DOHH2 (cell line): ENCODE data around the gene RBPJ.

Experiments used
- H3F3A ChIP-seq: fragments of 200-600 bp; sonication (generic), shearing (Covaris generic); 2 replicates; pipeline ENCODE4 v1.6.0; 2016; ENCODE audit warnings: antibody characterized with exemption, mild to moderate bottlenecking; ENCODE audit not compliant: control insufficient read depth, insufficient read depth
- H3K27ac ChIP-seq: fragments of 200-600 bp; sonication (generic); 2 replicates; pipeline ENCODE4 v1.5.1; 2014; ENCODE audit warnings: low read depth, mild to moderate bottlenecking, low read length, moderate library complexity
- H3K27me3 ChIP-seq: fragments of 200-600 bp; sonication (generic); 2 replicates; pipeline ENCODE4 v1.6.1; 2014; ENCODE audit warnings: mild to moderate bottlenecking, low read length, mixed read lengths; ENCODE audit not compliant: control insufficient read depth
- H3K36me3 ChIP-seq: fragments of 200-600 bp; sonication (generic); 2 replicates; pipeline ENCODE4 v1.6.1; 2014; ENCODE audit warnings: mild to moderate bottlenecking, low read length, moderate library complexity, mixed read lengths; ENCODE audit not compliant: control insufficient read depth
- H3K4me1 ChIP-seq: fragments of 200-600 bp; sonication (generic); 2 replicates; pipeline ENCODE4 v1.6.1; 2014; ENCODE audit warnings: mild to moderate bottlenecking, low read length, mixed read lengths; ENCODE audit not compliant: control insufficient read depth
- H3K4me2 ChIP-seq: fragments of 200-600 bp; sonication (generic); 2 replicates; pipeline ENCODE4 v1.6.0; 2014; ENCODE audit warnings: mild to moderate bottlenecking, low read length, moderate library complexity
- H3K4me3 ChIP-seq: fragments of 200-600 bp; sonication (generic); 2 replicates; pipeline ENCODE4 v1.5.1; 2014; ENCODE audit warnings: mild to moderate bottlenecking, low read length, mixed read lengths
- H3K79me2 ChIP-seq: fragments of 200-600 bp; sonication (generic); 2 replicates; pipeline ENCODE4 v1.6.1; 2014; ENCODE audit warnings: mild to moderate bottlenecking, low read length, mixed read lengths; ENCODE audit not compliant: control insufficient read depth
- H3K9me2 ChIP-seq: fragments of 200-600 bp; sonication (generic); replicated peaks from 2 replicates; pipeline ENCODE4 v1.6.1; 2014; ENCODE audit warnings: mild to moderate bottlenecking, low read length, mixed read lengths; ENCODE audit not compliant: control insufficient read depth
- H3K9me3 ChIP-seq: fragments of 200-600 bp; sonication (generic); 2 replicates; pipeline ENCODE4 v1.6.1; 2014; ENCODE audit warnings: antibody characterized with exemption, low read length, mixed read lengths; ENCODE audit not compliant: control insufficient read depth, insufficient read depth
- H4K20me1 ChIP-seq: fragments of 200-600 bp; sonication (generic); 2 replicates; pipeline ENCODE4 v1.6.0; 2014; ENCODE audit warnings: low read depth, mild to moderate bottlenecking, antibody characterized with exemption, low read length, moderate library complexity; ENCODE audit not compliant: control insufficient read depth, insufficient read depth
- EZH2phosphoT487 ChIP-seq: fragments of 200-600 bp; sonication (generic); IDR thresholded peaks from 2 replicates; pipeline ENCODE4 v1.6.1; 2017; ENCODE audit warnings: borderline replicate concordance, mild to moderate bottlenecking, antibody characterized with exemption, low read length, moderate library complexity, mixed read lengths
- TF ChIP-seq, protein P1 (sequence below): fragments of 200-600 bp; sonication (generic); IDR thresholded peaks from one replicate; pipeline ENCODE4 v1.5.1; 2014; ENCODE audit warnings: antibody characterized with exemption, mild to moderate bottlenecking, low read depth, low read length; ENCODE audit not compliant: poor library complexity, severe bottlenecking

Gene RBPJ

DNA sequence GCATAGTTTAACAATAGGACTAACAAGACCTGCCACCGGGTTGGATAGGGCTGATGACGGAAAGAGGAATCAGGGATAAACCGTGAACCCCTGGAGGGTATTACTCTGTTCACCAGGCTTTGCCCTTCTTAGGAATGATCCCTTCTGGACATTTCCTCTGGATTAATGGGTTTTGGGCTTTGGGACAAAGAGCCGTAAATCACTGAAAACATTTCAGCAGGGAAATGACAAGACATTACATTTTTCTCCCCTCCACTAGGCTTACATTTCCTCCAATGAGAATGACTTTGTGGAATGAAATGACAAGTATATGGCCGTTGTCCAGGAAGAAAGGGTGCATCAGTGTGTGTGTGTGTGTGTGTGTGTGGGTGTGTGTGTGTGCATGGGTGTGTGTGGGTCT, 25.9 kb upstream of the RBPJ start:
- no peaks in the 10 kb centered on the region for H3K9me2 ChIP-seq

DNA sequence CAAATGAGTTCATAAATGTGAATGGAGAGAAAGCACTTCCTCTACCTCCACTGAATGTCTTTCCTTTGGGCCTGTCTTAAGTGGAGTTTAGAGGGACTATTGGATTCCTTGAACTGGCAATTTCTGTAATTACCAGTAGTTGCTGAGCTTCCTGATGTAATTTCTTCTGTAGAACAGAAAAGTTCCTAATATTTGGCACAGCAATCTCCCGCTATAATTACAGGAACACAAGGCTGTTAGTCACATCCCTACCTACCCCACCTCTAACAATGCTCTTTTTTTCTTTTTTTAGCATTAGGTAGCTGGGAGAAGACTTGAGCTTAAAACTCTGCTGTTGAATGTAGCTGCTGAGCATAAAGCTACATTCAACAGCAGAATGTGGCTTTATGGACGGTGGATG, 24.8 kb upstream of the RBPJ start:
- Histone ChIP-seq H3K79me2 (no peaks in the 10 kb centered on the region), H3K27ac (no peak overlapping the region), H3K36me3 (no peaks in the 10 kb centered on the region), H3K4me3 (no peak overlapping the region), H3K9me2 (no peaks in the 10 kb centered on the region), H4K20me1 (no peaks in the 10 kb centered on the region), H3K9me3 (no peaks in the 10 kb centered on the region), H3K4me1 (no peaks in the 10 kb centered on the region), H3K4me2 (no peak overlapping the region), H3F3A (no peaks in the 10 kb centered on the region), H3K27me3 (peaks cover 15% of the 10 kb centered on the region)
- TF ChIP-seq, protein P1, sequence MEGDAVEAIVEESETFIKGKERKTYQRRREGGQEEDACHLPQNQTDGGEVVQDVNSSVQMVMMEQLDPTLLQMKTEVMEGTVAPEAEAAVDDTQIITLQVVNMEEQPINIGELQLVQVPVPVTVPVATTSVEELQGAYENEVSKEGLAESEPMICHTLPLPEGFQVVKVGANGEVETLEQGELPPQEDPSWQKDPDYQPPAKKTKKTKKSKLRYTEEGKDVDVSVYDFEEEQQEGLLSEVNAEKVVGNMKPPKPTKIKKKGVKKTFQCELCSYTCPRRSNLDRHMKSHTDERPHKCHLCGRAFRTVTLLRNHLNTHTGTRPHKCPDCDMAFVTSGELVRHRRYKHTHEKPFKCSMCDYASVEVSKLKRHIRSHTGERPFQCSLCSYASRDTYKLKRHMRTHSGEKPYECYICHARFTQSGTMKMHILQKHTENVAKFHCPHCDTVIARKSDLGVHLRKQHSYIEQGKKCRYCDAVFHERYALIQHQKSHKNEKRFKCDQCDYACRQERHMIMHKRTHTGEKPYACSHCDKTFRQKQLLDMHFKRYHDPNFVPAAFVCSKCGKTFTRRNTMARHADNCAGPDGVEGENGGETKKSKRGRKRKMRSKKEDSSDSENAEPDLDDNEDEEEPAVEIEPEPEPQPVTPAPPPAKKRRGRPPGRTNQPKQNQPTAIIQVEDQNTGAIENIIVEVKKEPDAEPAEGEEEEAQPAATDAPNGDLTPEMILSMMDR: no peak
- no peak for TF ChIP-seq EZH2phosphoT487

More for the DNA sequence above, 25.9 kb upstream of the RBPJ start:
- H3K4me2 ChIP-seq: no peak overlapping the region
- H3K27ac ChIP-seq: no peak overlapping the region
- H3K36me3 ChIP-seq: no peaks in the 10 kb centered on the region
- no peaks in the 10 kb centered on the region for H4K20me1 ChIP-seq
- no peaks in the 10 kb centered on the region for H3K9me3 ChIP-seq
- no peak for TF ChIP-seq EZH2phosphoT487
- TF ChIP-seq, protein P1: no peak
- no peaks in the 10 kb centered on the region for H3K79me2 ChIP-seq
- peaks cover 15% of the 10 kb centered on the region for H3K27me3 ChIP-seq
- no peaks in the 10 kb centered on the region for H3F3A ChIP-seq
- no peak overlapping the region for H3K4me3 ChIP-seq
- H3K4me1 ChIP-seq: no peaks in the 10 kb centered on the region

DNA sequence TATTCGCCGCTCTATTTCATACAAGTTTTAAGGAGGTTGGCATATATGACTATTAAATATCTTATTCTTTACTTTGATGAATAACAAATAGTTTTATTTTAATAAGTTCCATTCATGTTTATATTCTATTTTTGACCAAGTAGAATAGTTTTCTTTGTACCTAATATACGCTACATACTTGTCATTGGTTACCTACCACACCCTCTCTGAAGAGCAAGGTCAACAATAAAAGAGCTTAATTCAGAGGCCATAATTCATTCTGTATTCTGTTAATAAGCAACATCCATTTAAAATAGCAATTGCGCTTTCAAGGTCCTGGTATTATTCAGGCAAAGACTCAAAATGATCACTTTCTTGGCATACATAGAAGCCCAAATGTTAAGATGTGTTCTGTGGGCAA, 24.3 kb upstream of the RBPJ start:
- H3K9me3 ChIP-seq: no peaks in the 10 kb centered on the region
- no peaks in the 10 kb centered on the region for H3F3A ChIP-seq
- H3K27me3 ChIP-seq: peaks cover 15% of the 10 kb centered on the region
- no peaks in the 10 kb centered on the region for H4K20me1 ChIP-seq
- H3K4me3 ChIP-seq: no peak overlapping the region
- H3K4me1 ChIP-seq: no peaks in the 10 kb centered on the region
- no peaks in the 10 kb centered on the region for H3K36me3 ChIP-seq
- H3K4me2 ChIP-seq: no peak overlapping the region
- H3K27ac ChIP-seq: no peak overlapping the region
- H3K79me2 ChIP-seq: no peaks in the 10 kb centered on the region
- TF ChIP-seq, protein P1: no peak
- no peak for TF ChIP-seq EZH2phosphoT487
- no peaks in the 10 kb centered on the region for H3K9me2 ChIP-seq

DNA sequence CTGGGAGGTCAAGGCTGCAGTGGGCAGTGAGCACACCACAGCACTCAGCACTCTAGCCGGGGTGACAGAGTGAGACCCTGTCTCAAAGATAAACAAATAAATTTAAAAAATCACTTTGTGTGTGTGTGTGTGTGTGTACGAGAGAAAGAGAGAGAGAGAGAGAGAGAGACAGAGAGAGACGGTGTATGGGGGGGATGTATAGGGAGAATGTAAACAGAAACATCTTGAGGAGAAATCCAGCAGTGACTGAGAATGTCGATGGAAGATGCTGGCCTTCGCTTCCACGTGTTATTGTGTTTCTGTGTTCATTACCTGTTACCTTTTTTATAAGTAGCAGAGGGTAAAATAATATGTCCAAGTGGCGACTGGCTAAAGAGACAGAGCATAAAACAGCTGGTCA, 23.6 kb upstream of the RBPJ start:
- Histone ChIP-seq H3K9me3 (no peaks in the 10 kb centered on the region), H3K79me2 (no peaks in the 10 kb centered on the region), H3K27me3 (peaks cover 15% of the 10 kb centered on the region), H3K4me1 (no peaks in the 10 kb centered on the region), H3K4me3 (no peak overlapping the region), H3K4me2 (no peak overlapping the region), H3K9me2 (no peaks in the 10 kb centered on the region), H3K36me3 (no peaks in the 10 kb centered on the region), H4K20me1 (no peaks in the 10 kb centered on the region), H3F3A (no peaks in the 10 kb centered on the region), H3K27ac (no peak overlapping the region)
- TF ChIP-seq, protein P1: no peak
- TF ChIP-seq EZH2phosphoT487: no peak
